Myocyte (in vitro differentiated cells): ENCODE data around the gene CEL. TPM values are rescaled to one million over a fixed set of nuclear protein-coding genes. Genes with fewer than 3 reads are reported as not detected.
"Not testable (repeated sequence)": the region's sequence is repeated elsewhere in the genome, so short reads cannot be mapped to it uniquely, and the experiment has no call there.

Experiments used
- DNase-seq: peaks from one replicate; pipeline ENCODE4 v3.0.0-alpha.2; 2012; ENCODE audit warnings: low read depth
- total RNA-seq: library from RNA; depleted of rRNA; stranded (reverse); fragments of >200 nt; gene quantifications from 2 replicates; pipeline ENCODE4 v1.2.3, GENCODE V29; 2014

Gene CEL
- total RNA-seq, 1 donor from 2014 or later, result 0.67 TPM

GRCh38 chr9:133081957-133082644 is 20.3 kb downstream of the CEL start:
- DNase-seq, result not testable (repeated sequence)

- not testable (repeated sequence) for DNase-seq
Observed at GRCh38 chr9:133083688-133084087, 21.9 kb downstream of the CEL start.

GRCh38 chr9:133086212-133086860 is 24.6 kb downstream of the CEL start:
- not testable (repeated sequence) for DNase-seq

- DNase-seq, result no peak
Observed at GRCh38 chr9:133086894-133087293, 25.1 kb downstream of the CEL start.

GRCh38 chr9:133087429-133088145 is 25.8 kb downstream of the CEL start:
- no peak for DNase-seq

GRCh38 chr9:133088146-133088750 is 26.5 kb downstream of the CEL start:
- no peak for DNase-seq

- DNase-seq, result no peak
Observed at GRCh38 chr9:133088756-133089155, 27.0 kb downstream of the CEL start.

GRCh38 chr9:133089271-133089671 is 27.5 kb downstream of the CEL start:
- peak; percentile 46 for DNase-seq

GRCh38 chr9:133090187-133090586 is 28.4 kb downstream of the CEL start:
- DNase-seq, result no peak

GRCh38 chr9:133090752-133091385 is 29.1 kb downstream of the CEL start:
- DNase-seq, result no peak

- DNase-seq, result not testable (repeated sequence)
Observed at GRCh38 chr9:133094351-133094750, 32.6 kb downstream of the CEL start.

- DNase-seq, result no peak
Observed at GRCh38 chr9:133094842-133095393, 33.1 kb downstream of the CEL start.

- DNase-seq, result no peak
Observed at GRCh38 chr9:133098104-133098754, 36.4 kb downstream of the CEL start.

- DNase-seq, result no peak
Observed at GRCh38 chr9:133098871-133099270, 37.1 kb downstream of the CEL start.

- DNase-seq, result peak; percentile 58
Observed at GRCh38 chr9:133099726-133100505, 38.1 kb downstream of the CEL start.

GRCh38 chr9:133100506-133101355 is 39.0 kb downstream of the CEL start:
- no peak for DNase-seq

GRCh38 chr9:133101356-133102189 is 39.8 kb downstream of the CEL start:
- DNase-seq, result no peak
